Measurements from ENCODE around the gene SERPINE2.
"Not testable (repeated sequence)": the region's sequence is repeated elsewhere in the genome, so short reads cannot be mapped to it uniquely, and the experiment has no call there.

SERPINE2 gene

GRCh38 chr2:224009605-224010315, 29.3 kb downstream of the SERPINE2 start:
- Histone ChIP-seq H4K20me1 (ENCODE audit: insufficient read depth) (no peaks in the 10 kb centered on the region), H3K79me2 (ENCODE audit: insufficient read depth, low read depth) (no peaks in the 10 kb centered on the region), H3K4me3 (IDR thresholded peaks at IDR 0.05; ENCODE audit: insufficient read depth, low read depth, low read length) (no peak overlapping the region), H3K9ac (no peak overlapping the region), H2AFZ (ENCODE audit: low read depth) (no peak overlapping the region), H3K27ac (no peak overlapping the region), H3K27me3 (ENCODE audit: insufficient read depth, low read depth) (no peaks in the 10 kb centered on the region), H3K4me1 (ENCODE audit: low read depth, poor library complexity, severe bottlenecking) (peaks cover 9% of the 10 kb centered on the region), H3K36me3 (ENCODE audit: insufficient read depth) (no peaks in the 10 kb centered on the region), H3K4me2 (no peak overlapping the region)
- TF ChIP-seq, protein P1, sequence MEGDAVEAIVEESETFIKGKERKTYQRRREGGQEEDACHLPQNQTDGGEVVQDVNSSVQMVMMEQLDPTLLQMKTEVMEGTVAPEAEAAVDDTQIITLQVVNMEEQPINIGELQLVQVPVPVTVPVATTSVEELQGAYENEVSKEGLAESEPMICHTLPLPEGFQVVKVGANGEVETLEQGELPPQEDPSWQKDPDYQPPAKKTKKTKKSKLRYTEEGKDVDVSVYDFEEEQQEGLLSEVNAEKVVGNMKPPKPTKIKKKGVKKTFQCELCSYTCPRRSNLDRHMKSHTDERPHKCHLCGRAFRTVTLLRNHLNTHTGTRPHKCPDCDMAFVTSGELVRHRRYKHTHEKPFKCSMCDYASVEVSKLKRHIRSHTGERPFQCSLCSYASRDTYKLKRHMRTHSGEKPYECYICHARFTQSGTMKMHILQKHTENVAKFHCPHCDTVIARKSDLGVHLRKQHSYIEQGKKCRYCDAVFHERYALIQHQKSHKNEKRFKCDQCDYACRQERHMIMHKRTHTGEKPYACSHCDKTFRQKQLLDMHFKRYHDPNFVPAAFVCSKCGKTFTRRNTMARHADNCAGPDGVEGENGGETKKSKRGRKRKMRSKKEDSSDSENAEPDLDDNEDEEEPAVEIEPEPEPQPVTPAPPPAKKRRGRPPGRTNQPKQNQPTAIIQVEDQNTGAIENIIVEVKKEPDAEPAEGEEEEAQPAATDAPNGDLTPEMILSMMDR (conservative IDR thresholded peaks at IDR 0.05; ENCODE audit: low read depth, low read length) = no peak

- H3K27me3 ChIP-seq (ENCODE audit: insufficient read depth, low read depth) = no peaks in the 10 kb centered on the region
- peaks cover 9% of the 10 kb centered on the region for H3K4me1 ChIP-seq (ENCODE audit: low read depth, poor library complexity, severe bottlenecking)
- TF ChIP-seq, protein P1 (conservative IDR thresholded peaks at IDR 0.05; ENCODE audit: low read depth, low read length) = no peak
- no peak overlapping the region for H3K9ac ChIP-seq
- no peak overlapping the region for H2AFZ ChIP-seq (ENCODE audit: low read depth)
- H3K4me3 ChIP-seq (IDR thresholded peaks at IDR 0.05; ENCODE audit: insufficient read depth, low read depth, low read length) = no peak overlapping the region
- H3K79me2 ChIP-seq (ENCODE audit: insufficient read depth, low read depth) = no peaks in the 10 kb centered on the region
- no peak overlapping the region for H3K4me2 ChIP-seq
- no peaks in the 10 kb centered on the region for H3K36me3 ChIP-seq (ENCODE audit: insufficient read depth)
- no peaks in the 10 kb centered on the region for H4K20me1 ChIP-seq (ENCODE audit: insufficient read depth)
- no peak overlapping the region for H3K27ac ChIP-seq
Measured at GRCh38 chr2:224008702-224009261, 30.3 kb downstream of the SERPINE2 start.

GRCh38 chr2:224004105-224004695, 34.9 kb downstream of the SERPINE2 start:
- H3K4me2 ChIP-seq = no peak overlapping the region
- H3K36me3 ChIP-seq (ENCODE audit: insufficient read depth) = no peaks in the 10 kb centered on the region
- no peaks in the 10 kb centered on the region for H3K4me1 ChIP-seq (ENCODE audit: low read depth, poor library complexity, severe bottlenecking)
- no peak overlapping the region for H3K4me3 ChIP-seq (IDR thresholded peaks at IDR 0.05; ENCODE audit: insufficient read depth, low read depth, low read length)
- H3K27ac ChIP-seq = no peak overlapping the region
- H3K79me2 ChIP-seq (ENCODE audit: insufficient read depth, low read depth) = no peaks in the 10 kb centered on the region
- H4K20me1 ChIP-seq (ENCODE audit: insufficient read depth) = no peaks in the 10 kb centered on the region
- TF ChIP-seq, protein P1 (conservative IDR thresholded peaks at IDR 0.05; ENCODE audit: low read depth, low read length) = no peak
- H2AFZ ChIP-seq (ENCODE audit: low read depth) = no peak overlapping the region
- H3K27me3 ChIP-seq (ENCODE audit: insufficient read depth, low read depth) = no peaks in the 10 kb centered on the region
- no peak overlapping the region for H3K9ac ChIP-seq

DNA sequence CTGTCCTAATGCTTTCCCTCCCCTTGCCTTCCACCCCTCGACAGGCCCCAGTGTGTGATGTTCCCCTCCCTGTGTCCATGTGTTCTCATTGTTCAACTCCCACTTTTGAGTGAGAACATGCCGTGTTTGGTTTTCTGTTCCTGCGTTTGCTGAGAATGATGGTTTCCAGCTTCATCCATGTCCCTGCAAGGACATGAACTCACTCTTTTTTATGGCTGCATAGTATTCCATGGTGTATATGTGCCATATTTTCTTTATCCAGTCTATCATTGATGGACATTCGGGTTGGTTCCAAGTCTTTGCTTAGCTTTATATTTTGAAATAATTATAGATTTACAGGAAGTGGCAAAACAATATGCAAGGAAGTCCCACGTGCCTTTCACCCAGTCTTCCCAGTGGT, 38.4 kb downstream of the SERPINE2 start:
- not testable (repeated sequence) for H3K9ac ChIP-seq; H3K27me3 ChIP-seq (ENCODE audit: insufficient read depth, low read depth); H2AFZ ChIP-seq (ENCODE audit: low read depth); H3K36me3 ChIP-seq (ENCODE audit: insufficient read depth); H3K4me1 ChIP-seq (ENCODE audit: low read depth, poor library complexity, severe bottlenecking); H3K27ac ChIP-seq; H3K4me2 ChIP-seq; H3K4me3 ChIP-seq (IDR thresholded peaks at IDR 0.05; ENCODE audit: insufficient read depth, low read depth, low read length); H4K20me1 ChIP-seq (ENCODE audit: insufficient read depth); H3K79me2 ChIP-seq (ENCODE audit: insufficient read depth, low read depth)

DNA sequence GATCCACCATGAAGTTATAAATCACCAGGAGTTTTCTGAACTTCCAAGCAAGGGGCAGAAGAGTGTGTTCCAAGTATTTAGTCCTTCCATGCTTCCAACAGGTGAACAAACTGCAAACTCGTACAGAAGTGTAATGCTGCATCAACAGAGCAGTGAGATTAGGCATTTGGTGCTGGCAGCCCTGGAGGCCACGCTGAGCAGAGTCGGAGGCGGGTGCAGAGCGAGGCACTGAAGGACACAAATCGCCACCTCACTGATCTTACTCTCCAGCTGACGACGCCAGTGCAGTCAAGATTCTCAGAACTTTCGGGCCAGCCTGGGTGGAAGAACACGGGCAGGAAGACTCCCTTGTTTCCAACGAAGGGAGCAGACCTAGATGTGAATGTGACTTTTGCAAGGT, 39.2 kb downstream of the SERPINE2 start:
- H3K4me1 ChIP-seq (ENCODE audit: low read depth, poor library complexity, severe bottlenecking) = no peaks in the 10 kb centered on the region
- no peaks in the 10 kb centered on the region for H3K79me2 ChIP-seq (ENCODE audit: insufficient read depth, low read depth)
- TF ChIP-seq, protein P1 (conservative IDR thresholded peaks at IDR 0.05; ENCODE audit: low read depth, low read length) = no peak
- H3K27ac ChIP-seq = no peak overlapping the region
- H2AFZ ChIP-seq (ENCODE audit: low read depth) = no peak overlapping the region
- no peak overlapping the region for H3K9ac ChIP-seq
- no peaks in the 10 kb centered on the region for H3K36me3 ChIP-seq (ENCODE audit: insufficient read depth)
- H3K27me3 ChIP-seq (ENCODE audit: insufficient read depth, low read depth) = no peaks in the 10 kb centered on the region
- no peak overlapping the region for H3K4me3 ChIP-seq (IDR thresholded peaks at IDR 0.05; ENCODE audit: insufficient read depth, low read depth, low read length)
- H3K4me2 ChIP-seq = no peak overlapping the region
- no peaks in the 10 kb centered on the region for H4K20me1 ChIP-seq (ENCODE audit: insufficient read depth)

Data from KMS-11 (cell line).